Osteoblast (primary cell): ENCODE measurements around the gene C15orf39. TPM values are rescaled to one million over a fixed set of nuclear protein-coding genes. Genes with fewer than 3 reads are reported as not detected.

Experiments used
- DNase-seq: peaks from one replicate; pipeline ENCODE4 v3.0.0; 2011; ENCODE audit warnings: low spot score, mixed read lengths; ENCODE audit not compliant: insufficient read length; ENCODE audit errors: missing footprints
- H2AFZ ChIP-seq: 2 replicates; pipeline ENCODE4 v1.6.0; 2011; ENCODE audit warnings: mild to moderate bottlenecking, low read length
- H3K27ac ChIP-seq: 2 replicates; pipeline ENCODE4 v1.5.1; 2011; ENCODE audit warnings: mild to moderate bottlenecking, low read depth, low read length, moderate library complexity
- H3K27me3 ChIP-seq: 2 replicates; pipeline ENCODE4 v1.6.0; 2012; ENCODE audit warnings: mild to moderate bottlenecking, control low read depth, inconsistent platforms, low read length, moderate library complexity; ENCODE audit not compliant: insufficient read depth
- H3K36me3 ChIP-seq: 2 replicates; pipeline ENCODE4 v1.5.1; 2011; ENCODE audit warnings: mild to moderate bottlenecking, low read length, control low read depth, moderate library complexity; ENCODE audit not compliant: insufficient read depth
- H3K4me1 ChIP-seq: 2 replicates; pipeline ENCODE4 v1.5.1; 2011; ENCODE audit warnings: mild to moderate bottlenecking, low read length, control low read depth, moderate library complexity; ENCODE audit not compliant: insufficient read depth
- H3K4me2 ChIP-seq: 2 replicates; pipeline ENCODE4 v1.6.0; 2011; ENCODE audit warnings: mild to moderate bottlenecking, low read length; ENCODE audit not compliant: insufficient read depth
- H3K4me3 ChIP-seq: fragments of 200-600 bp; sonication (generic); 3 replicates; pipeline ENCODE4 v1.5.1; 2012; ENCODE audit warnings: mild to moderate bottlenecking, low read length, inconsistent platforms; ENCODE audit not compliant: insufficient read depth
- H3K79me2 ChIP-seq: 2 replicates; pipeline ENCODE4 v1.6.0; 2012; ENCODE audit warnings: mild to moderate bottlenecking, low read length, control low read depth, inconsistent platforms; ENCODE audit not compliant: insufficient read depth
- H3K9me3 ChIP-seq: 2 replicates; pipeline ENCODE4 v1.5.1; 2011; ENCODE audit warnings: low read depth, low read length, control low read depth
- H4K20me1 ChIP-seq: 2 replicates; pipeline ENCODE4 v1.6.0; 2012; ENCODE audit warnings: mild to moderate bottlenecking, low read length, control low read depth; ENCODE audit not compliant: insufficient read depth
- CTCF ChIP-seq: IDR thresholded peaks from 2 replicates; pipeline ENCODE4 v1.5.1; 2011; ENCODE audit warnings: mild to moderate bottlenecking, low read depth, low read length, moderate library complexity; ENCODE audit errors: extremely low read depth
- total RNA-seq: library from RNA; depleted of rRNA; stranded (reverse); fragments of >200 nt; gene quantifications from 2 replicates; pipeline ENCODE4 v1.2.3, GENCODE V29; 2012

C15orf39 gene
- total RNA-seq, 1 donor, result 6.5 TPM

GRCh38 chr15:75208501-75209288 is 7.0 kb downstream of the C15orf39 start:
- peaks cover 58% of the 10 kb centered on the region for H3K36me3 ChIP-seq
- peaks cover 96% of the 10 kb centered on the region for H3K79me2 ChIP-seq

GRCh38 chr15:75209289-75209676 is 7.6 kb downstream of the C15orf39 start:
- peaks cover 72% of the 10 kb centered on the region for H4K20me1 ChIP-seq

More at GRCh38 chr15:75208501-75209288, 7.0 kb downstream of the C15orf39 start:
- Histone ChIP-seq H3K9me3 (no peaks in the 10 kb centered on the region), H3K27ac (no peak overlapping the region), H3K27me3 (no peaks in the 10 kb centered on the region), H3K4me3 (no peak overlapping the region), H3K4me1 (peaks cover 10% of the 10 kb centered on the region), H4K20me1 (peaks cover 77% of the 10 kb centered on the region), H2AFZ (no peak overlapping the region), H3K4me2 (no peak overlapping the region)
- TF ChIP-seq CTCF, result no peak
- no peak for DNase-seq

GRCh38 chr15:75210811-75211230 is 9.1 kb downstream of the C15orf39 start:
- Histone ChIP-seq H2AFZ (no peak overlapping the region), H3K27me3 (no peaks in the 10 kb centered on the region), H3K4me3 (no peak overlapping the region), H3K27ac (no peak overlapping the region), H3K79me2 (peaks cover 75% of the 10 kb centered on the region), H3K9me3 (no peaks in the 10 kb centered on the region), H4K20me1 (peaks cover 66% of the 10 kb centered on the region), H3K4me1 (no peaks in the 10 kb centered on the region), H3K4me2 (no peak overlapping the region), H3K36me3 (peaks cover 58% of the 10 kb centered on the region)
- DNase-seq, result no peak
- no peak for TF ChIP-seq CTCF

More at GRCh38 chr15:75209289-75209676, 7.6 kb downstream of the C15orf39 start:
- no peak overlapping the region for H2AFZ ChIP-seq
- H3K36me3 ChIP-seq, result peaks cover 58% of the 10 kb centered on the region
- H3K4me3 ChIP-seq, result no peak overlapping the region
- no peak for TF ChIP-seq CTCF
- H3K4me2 ChIP-seq, result no peak overlapping the region
- no peaks in the 10 kb centered on the region for H3K9me3 ChIP-seq
- peaks cover 4% of the 10 kb centered on the region for H3K4me1 ChIP-seq
- H3K27me3 ChIP-seq, result no peaks in the 10 kb centered on the region
- peaks cover 90% of the 10 kb centered on the region for H3K79me2 ChIP-seq
- DNase-seq, result no peak
- no peak overlapping the region for H3K27ac ChIP-seq

- Histone ChIP-seq H3K4me3 (no peak overlapping the region), H3K4me2 (no peak overlapping the region), H3K79me2 (peaks cover 67% of the 10 kb centered on the region), H4K20me1 (peaks cover 63% of the 10 kb centered on the region), H3K9me3 (no peaks in the 10 kb centered on the region), H3K36me3 (peaks cover 58% of the 10 kb centered on the region), H3K27ac (no peak overlapping the region), H2AFZ (no peak overlapping the region), H3K27me3 (no peaks in the 10 kb centered on the region), H3K4me1 (no peaks in the 10 kb centered on the region)
- no peak for TF ChIP-seq CTCF
- DNase-seq, result peak; percentile 84
Observed at GRCh38 chr15:75211436-75212199, 9.9 kb downstream of the C15orf39 start.
